ENCODE data around the gene GPR107.

GRCh38 chr9:130084337-130084736, 30.6 kb downstream of the GPR107 start:
- no peak for TF ChIP-seq YY1 (IDR thresholded peaks at IDR 0.05; ENCODE audit: insufficient read depth, insufficient read length)
- no peak for TF ChIP-seq ZNF274 (IDR thresholded peaks at IDR 0.05; ENCODE audit: low read depth, low read length)
- no peak for TF ChIP-seq SUZ12 (IDR thresholded peaks at IDR 0.05; ENCODE audit: extremely low read depth, insufficient read depth, insufficient read length)

Measured in NT2/D1 (cell line).